Stimulated activated CD8-positive, alpha-beta memory T cell treated with anti-CD3 and anti-CD28 coated beads, Interleukin-12 subunit alpha, Interleukin-12 subunit beta, amount 100 ng/mL, for 24 hours (primary cell): ENCODE measurements around the gene FBXL20.
"Not testable (repeated sequence)": the region's sequence is repeated elsewhere in the genome, so short reads cannot be mapped to it uniquely, and the experiment has no call there.

ENCODE experiments used
- DNase-seq: peaks from one replicate; pipeline ENCODE4 v3.0.0-alpha.2; 2020; ENCODE audit errors: extremely low read depth

Gene FBXL20

DNA sequence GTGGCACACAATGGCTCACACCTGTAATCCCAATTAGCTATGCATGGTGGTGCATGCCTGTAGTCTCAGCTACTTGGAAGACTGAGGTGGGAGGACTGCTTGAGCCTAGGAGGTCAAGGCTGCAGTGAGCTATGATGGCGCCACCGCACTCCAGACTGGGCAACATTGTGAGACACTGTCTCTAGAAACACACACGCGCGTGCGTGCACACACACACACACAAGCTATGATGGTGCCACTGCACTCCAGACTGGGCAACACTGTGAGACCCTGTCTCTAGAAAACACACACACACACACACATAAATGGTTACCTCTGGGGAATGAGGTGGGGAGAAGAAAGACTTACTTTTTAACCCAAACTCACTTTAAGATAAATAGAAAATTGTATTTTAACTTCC lies 16.4 kb downstream of the FBXL20 start:
- DNase-seq, result no peak

DNA sequence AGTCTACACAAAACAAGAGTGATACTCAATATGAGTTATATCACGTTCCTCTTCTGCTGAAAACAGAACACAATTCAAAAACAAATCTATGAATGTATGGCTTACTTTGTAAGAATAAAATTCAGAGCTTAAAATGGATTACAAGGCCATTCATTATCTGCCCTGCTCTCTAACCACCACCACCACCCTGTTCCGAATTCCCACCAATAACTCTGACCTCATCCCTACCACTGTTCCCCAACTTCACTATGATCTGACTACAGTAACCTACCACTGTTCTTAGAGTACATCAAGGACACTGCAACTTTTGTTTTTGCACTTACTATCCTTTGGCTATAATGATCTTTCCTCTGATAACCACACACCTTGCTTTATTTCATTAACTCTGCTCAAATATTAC lies 21.3 kb downstream of the FBXL20 start:
- no peak for DNase-seq

DNA sequence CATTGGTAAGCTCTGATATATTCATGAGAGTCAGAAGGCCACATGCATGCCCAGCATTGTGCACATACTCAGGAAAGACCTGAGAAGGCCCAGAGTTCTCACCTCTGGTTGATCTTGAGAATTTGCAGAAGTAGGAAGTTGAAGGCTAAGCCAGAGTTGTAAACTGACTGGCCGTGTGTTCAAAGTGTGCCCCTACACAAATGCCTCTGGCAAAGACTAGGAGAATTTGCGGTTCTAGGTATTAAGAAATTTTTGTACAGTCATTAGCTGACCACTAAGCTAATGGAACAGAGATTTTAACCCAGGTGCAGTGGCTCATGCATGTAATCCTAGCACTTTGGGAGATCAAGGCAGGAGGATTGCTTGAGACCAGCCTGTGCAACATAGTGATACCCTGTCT lies 25.0 kb downstream of the FBXL20 start:
- DNase-seq, result no peak

DNA sequence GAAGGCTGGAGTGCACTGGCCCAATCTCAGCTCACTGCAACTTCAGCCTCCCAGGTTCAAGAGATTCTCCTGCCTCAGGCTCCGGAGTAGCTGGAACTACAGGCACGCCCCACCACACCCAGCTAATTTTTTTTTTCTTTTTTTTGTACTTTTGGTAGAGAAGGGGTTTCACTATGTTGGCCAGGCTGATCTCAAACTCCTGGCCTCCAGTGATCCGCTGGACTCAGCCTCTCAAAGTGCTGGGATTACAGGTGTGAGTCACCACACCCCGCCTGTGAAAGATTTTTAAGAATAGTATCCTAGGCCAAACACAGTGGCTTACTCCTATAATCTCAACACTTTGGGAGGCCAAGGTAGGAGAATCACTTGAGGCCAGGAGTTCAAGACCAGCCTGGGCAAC lies 33.6 kb downstream of the FBXL20 start:
- DNase-seq, result not testable (repeated sequence)

DNA sequence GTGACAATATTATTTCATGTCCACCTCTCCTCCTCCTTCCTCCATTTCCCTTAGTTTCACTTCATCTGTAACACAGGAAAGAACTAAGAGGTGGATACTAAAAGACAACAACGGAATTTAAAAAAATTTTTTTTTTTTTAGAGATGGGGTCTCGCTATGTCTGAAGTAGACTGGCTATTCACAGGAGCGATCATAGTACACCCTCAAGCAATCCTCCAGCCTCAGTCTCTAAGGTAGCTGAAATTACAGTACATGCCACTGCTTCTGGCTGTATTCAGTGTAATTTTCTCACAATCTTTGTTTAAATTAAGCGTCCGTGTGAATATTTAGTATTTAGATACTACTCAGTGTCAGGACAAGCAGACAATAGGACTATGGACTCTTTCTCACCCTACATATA lies 35.6 kb downstream of the FBXL20 start:
- no peak for DNase-seq

DNA sequence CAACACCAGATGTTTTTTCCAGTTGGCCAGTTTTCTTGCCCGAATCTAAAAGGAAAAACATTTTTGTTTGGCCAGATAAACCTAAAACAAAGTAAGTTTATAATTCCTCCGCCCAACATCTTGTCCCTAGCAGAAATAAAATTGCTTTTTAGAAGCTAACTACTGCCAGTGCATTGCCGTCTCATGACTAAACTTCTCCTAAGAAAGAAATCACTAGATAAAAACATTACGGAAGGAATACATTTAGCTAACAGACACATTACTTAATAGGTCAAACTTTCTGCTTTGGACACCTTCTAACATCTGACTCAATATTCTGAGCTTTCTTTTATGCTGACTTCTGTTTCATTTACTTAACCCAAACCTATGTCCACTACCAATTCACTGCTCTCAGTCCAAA lies 36.2 kb downstream of the FBXL20 start:
- no peak for DNase-seq

DNA sequence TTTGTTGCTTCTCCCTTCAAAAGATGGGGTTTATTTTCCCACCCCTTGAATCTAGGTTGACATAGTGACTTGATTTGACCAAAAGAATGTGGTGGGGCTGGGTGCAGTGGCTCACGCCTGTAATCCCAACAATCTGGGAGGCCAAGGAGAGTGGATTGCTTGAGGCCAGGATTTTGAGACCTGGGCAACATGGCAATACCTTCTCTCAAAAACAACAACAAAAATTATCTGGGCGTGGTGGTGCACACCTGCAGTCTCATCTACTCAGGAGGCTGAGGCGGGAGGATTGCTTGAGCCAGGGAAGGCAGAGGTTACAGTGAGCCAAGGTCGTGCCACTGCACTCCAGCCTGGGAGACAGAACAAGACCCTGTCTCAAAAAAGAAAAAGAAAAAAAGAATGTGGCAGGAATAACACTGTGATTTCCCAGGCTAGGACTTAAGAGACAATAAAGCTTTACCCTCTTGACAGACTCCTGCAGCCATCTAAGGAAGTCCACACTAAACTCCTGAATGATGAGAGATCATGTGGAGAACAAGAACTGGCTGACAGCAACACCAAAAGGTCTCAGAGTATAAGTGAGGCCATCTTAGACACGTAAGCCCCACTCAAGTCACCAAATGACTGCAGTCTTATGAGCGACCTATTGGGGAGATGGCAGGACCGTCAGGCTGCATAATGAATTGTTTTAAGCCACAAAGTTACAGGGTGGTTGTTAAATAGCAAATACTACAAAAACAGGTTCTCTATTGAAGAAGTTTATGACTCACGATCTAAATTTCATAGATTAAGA lies 37.0 kb downstream of the FBXL20 start:
- DNase-seq, result no peak

DNA sequence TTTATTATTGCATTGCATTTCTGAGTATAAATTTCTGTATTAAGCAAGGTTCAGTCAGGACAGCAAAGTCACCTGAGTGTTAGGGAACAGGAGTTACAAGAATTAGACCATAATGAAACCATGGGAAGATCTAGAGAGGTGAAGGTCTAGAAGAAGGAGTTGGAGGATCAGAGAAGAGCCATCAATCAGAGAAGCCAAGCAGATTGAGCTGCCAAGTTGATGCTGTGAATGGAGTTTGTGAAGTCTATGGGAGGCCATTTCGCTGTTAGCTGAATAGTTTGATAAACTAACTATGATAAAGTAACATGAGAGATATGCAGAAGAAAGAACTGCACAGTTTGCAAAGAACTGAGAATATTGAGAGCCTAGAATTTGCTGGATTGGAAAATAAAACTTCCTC lies 40.4 kb downstream of the FBXL20 start:
- no peak for DNase-seq

DNA sequence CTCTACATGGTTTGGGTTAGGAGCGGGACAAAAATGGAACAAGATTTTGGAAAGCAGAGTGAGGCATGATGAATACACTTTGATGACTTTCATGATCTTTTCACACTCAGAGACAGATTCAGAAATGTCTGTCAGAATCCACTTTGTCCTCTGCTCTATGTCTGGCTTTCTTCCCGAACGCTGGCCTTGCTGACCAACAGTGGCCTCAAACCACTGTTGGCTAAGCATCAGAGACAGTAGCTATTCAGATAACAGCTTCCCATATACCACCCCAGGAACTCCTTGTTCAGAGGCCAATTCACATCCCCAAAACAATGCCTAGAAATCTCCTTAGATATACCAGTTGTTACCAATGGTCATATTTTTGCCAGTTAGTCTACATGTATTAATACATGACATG lies 40.9 kb downstream of the FBXL20 start:
- no peak for DNase-seq

DNA sequence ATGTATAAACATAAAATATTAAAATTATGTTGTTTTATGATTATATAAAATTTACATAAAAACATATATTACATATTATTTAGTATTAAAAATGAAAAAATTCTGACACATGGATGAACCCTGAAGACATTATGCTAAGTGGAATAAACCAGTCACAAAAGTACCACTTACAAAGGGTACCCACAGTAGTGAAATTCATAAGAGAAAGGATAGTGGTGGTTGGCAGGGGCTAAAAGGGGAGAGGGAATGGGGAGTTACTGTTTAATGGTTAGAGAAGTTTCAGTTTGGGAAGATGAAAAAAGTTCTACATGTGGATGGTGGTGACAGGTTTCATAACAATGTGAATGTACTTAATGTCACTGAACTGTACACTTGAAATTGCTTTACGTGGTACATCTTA lies 41.4 kb downstream of the FBXL20 start:
- no peak for DNase-seq

DNA sequence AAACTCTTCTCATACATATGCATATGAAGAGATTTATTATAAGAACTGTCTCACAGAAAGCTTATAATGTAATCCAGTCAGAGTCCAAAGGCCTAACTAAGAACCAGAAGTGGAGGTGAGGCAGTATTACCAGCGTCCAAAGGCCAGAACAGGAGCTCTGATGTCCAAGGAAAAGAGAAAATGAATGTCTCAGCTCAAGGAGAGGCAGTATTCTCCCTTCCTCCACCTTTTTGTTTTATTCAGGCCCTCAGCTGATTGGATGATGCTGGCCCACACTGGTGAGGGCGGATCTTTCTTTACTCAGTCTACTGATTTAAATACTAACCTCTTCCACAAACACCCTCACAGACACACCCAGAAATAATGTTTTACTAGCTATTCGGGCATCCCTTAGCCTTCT lies 43.4 kb downstream of the FBXL20 start:
- DNase-seq, result no peak

DNA sequence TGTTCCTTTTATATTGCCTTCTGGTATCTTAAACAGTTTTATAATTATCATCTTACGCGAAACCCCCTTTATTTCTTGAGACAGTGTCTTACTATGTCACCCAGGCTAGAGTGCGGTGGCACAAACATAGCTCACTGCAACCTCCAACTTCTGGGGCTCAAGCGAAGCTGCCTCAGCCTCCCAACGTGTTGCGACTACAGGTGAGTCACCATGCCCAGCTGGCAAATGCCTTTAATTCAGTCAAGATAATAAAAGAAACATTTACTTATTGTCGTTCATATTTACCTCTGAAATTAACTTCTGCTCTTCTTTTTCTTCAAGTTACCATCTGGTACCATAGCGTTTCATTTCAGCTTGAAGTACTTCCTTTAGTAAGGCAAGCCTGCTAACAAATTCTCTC lies 43.9 kb downstream of the FBXL20 start:
- no peak for DNase-seq

DNA sequence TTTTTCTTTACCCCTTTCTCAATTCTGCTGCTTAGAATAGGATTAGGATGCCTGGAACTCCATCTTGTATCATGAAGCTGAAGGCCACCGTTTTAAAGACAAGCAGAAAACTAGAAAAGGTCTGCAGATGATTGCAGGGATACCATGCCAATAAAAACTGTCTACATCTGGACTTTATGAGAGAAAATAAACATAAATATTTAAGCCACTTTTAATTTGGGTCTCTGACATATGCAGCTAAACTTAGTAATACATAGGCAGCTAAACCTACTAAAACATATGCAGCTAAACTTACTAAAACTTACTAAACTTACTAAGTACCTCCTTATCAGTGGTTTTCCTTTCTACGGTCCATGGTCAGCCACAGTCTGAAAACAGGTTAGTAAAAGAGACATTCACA lies 48.4 kb downstream of the FBXL20 start:
- no peak for DNase-seq

DNA sequence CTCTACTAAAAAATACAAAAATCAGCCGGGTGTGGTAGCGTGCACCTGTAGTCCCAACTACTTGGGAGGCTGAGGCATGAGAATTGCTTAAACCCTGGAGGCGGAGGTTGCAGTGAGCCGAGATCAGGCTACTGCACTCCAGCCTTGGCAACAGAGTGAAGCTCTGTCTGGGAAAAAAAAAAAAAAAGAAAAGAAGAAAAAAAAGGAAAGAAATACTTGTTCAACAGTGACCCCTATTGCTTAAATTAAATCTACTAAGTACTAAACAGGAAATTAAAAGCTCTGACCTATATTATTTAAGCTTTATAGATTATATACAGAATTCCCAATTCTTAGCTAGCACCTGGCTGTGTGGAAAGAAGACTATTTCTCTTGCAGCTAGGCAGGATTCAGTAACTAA lies 48.9 kb downstream of the FBXL20 start:
- no peak for DNase-seq

DNA sequence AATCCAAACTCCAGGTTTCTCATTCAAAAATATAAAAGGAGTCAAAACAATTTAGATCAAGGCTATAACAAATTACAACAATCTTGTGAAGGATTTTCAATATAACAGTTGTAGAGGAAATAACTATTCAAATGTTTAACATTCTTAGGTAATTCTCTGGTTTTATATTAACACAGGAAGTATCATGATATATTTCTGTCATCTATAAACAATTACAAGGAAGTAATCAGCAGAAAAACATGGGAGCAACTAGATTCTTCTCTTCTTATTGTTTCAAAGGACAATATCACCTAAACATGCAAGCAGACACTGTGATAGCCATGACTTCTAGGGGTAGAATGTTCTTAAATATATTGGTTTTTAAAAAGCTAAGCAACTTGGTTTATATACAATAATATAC lies 49.9 kb downstream of the FBXL20 start:
- no peak for DNase-seq

DNA sequence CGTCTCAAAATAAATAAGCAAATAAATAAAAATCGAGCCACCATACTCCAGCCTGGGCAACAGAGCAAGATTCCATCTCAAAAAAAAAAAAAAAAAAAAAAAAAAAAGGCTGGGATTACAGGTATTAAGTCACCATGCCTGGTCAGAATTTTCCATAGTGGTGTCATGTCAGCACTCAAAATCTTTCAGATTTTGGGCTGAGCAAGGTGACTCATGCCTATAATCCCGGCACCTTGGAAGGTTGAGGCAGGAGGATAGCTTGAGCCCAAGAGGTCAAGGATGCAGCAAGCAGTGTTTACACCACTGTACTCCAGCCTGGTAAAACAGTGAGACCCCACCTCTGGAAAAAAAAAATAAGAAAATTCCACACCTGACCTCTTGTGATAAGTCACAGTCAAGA lies 52.2 kb downstream of the FBXL20 start:
- DNase-seq, result no peak

DNA sequence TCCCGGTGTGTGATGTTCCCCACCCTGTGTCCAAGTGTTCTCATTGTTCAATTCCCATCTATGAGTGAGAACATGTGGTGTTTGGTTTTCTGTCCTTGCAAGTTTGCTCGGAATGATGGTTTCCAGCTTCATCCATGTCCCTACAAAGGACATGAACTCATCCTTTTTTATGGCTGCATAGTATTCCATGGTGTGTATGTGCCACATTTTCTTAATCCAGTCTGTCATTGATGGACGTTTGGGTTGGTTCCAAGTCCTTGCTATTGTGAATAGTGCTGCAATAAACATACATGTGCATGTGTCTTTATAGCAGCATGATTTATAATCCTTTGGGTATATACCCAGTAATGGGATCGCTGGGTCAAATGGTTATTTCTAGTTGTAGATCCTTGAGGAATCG lies 54.6 kb downstream of the FBXL20 start:
- DNase-seq, result not testable (repeated sequence)

DNA sequence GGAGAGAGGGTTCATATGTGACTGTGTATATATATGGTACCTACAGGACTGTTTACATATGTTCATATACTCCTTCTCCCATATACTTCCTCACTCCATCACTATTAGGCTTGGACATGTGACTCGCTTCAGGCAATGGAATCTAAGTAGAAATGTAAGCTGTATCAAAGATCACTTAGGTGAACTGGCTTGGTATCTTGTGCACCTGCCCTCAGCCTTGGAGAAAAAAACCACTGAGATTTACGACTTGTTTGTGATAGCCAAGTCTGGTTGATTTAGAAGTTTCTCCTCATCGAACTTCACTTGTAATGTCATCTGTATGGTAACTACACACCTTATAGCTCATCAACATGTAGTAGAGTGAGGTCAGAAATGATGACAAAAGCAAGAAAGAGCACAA lies 59.9 kb downstream of the FBXL20 start:
- DNase-seq, result no peak

DNA sequence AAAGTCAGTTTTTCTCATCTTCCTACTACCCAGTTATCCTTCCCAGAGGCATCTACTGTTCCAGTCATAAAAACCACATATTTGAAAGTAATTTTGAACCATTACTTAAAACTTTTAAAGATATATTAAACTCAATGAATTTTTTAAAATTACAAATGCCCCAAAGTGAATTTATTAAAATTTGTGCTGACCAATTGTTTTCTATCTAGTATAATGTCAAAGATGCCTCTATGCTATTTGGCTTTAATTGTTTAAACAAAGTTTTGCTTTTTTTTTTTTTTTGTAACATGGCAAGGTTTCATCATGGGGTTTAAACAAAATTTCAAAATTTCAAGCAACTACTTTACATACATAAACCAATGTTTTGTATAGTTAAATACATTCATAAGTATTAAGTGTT lies 60.7 kb downstream of the FBXL20 start:
- no peak for DNase-seq

DNA sequence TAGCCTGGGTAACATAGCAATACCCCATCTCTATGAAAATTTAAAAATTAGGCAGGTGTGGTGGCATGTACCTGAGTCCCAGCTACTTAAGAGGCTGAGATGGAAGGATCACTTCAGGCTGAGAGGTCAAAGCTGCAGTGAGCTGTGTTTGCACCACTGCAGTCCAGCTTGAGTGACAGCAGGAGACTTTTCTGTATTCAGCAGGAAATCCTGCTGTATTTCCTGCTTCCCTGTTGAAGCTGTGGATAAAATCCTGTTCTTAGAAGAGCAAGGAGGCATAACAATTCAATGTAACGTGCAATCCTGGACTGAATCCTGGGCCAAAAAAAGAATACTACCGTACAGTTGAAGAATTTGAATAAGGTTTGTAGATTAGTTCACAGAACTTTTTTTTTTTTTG lies 62.2 kb downstream of the FBXL20 start:
- DNase-seq, result no peak

DNA sequence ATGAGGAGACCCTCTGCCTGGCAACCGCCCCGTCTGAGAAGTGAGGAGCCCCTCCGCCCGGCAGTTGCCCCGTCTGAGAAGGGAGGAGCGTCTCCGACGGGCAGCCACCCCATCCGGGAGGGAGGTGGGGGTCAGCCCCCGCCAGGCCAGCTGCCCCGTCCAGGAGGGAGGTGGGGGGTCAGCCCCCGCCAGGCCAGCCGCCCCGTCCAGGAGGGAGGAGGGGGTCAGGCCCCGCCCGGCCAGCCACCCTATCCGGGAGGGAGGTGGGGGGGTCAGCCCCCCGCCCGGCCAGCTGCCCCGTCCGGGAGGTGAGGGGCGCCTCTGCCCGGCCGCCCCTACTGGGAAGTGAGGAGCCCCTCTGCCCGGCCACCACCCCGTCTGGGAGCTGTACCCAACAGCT lies 63.8 kb downstream of the FBXL20 start:
- not testable (repeated sequence) for DNase-seq

DNA sequence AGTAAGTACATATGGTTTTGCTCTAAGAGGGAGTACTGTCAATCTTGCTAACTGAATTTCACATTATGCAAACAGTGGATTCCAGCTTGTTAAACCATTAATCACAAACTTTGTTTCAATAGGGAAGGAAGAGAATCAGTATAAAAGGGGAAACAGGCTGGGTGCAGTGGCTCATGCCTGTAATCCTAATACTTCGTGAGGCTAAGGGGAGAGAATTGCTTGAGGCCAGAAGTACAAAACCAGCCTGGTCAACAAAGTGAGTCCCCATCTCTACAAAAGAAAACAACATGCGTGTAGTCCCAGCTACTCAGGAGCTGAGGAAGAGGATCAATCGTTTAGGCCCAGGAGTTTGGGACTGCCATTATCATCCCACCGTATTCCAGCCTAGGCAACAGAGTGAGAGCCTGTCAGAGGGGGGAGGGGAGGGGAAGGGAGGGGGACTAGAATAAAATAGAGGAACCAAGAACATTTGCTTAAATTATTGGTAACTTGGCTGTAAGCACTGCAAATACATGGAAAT lies 65.7 kb downstream of the FBXL20 start:
- no peak for DNase-seq

DNA sequence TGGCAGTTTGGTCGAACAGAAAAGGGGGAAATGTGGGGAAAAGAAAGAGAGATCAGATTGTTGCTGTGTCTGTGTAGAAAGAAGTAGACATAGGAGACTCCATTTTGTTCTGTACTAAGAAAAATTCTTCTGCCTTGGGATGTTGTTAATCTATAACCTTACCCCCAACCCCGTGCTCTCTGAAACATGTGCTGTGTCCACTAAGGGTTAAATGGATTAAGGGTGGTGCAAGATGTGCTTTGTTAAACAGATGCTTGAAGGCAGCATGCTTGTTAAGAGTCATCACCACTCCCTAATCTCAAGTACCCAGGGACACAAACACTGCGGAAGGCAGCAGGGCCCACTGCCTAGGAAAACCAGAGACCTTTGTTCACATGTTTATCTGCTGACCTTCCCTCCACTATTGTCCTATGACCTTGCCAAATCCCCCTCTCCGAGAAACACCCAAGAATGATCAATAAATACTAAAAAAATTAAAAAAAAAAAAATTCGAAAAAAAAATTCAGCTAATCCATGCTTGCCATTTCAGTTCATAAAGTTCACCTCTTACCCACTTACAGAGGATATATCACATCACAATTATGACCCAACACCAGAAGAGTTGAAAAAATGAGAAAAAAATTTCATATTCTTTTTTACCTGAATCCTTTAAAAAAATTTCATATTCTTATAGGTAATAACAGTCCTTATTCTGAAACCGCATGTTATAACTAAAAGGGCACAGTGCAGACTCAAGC lies 67.2 kb downstream of the FBXL20 start:
- DNase-seq, result not testable (repeated sequence)
